ENCODE measurements around the gene BICDL1. TPM values are rescaled to one million over a fixed set of nuclear protein-coding genes. Genes with fewer than 3 reads are reported as not detected.

The BICDL1 gene
- total and polyA plus RNA-seq, 10 of the 15 experiments (the other 5 are each of a cell fraction or from before 2014, with no cell fraction given), result 0.72 to 12.3 (median 4.2) TPM

- TF ChIP-seq TBL1XR1 (IDR thresholded peaks at IDR 0.05; ENCODE audit: low read depth, low read length), result no peak
Observed at GRCh38 chr12:120061575-120062214, 72.7 kb downstream of the BICDL1 start (continued).

GRCh38 chr12:120062976-120063579, 74.0 kb downstream of the BICDL1 start:
- CTCF ChIA-PET, result interaction anchor here (0.8 to 1.7 kb wide), 2 partner anchors 24 to 29 kb away, joined by 3 to 5 read pairs; no protein-coding TSS in a partner anchor
- Histone ChIP-seq H4K20me1 (ENCODE audit: control insufficient read depth, insufficient read depth) (no peaks in the 10 kb centered on the region), H2AFZ (ENCODE audit: control insufficient read depth, low read depth, low read length) (no peak overlapping the region), H3K4me3 (no peak overlapping the region), H3K4me2 (ENCODE audit: control insufficient read depth, insufficient read depth) (no peak overlapping the region), H3K4me1 (ENCODE audit: control insufficient read depth, insufficient read depth, low read length) (no peaks in the 10 kb centered on the region), H3K9ac (ENCODE audit: control insufficient read depth, insufficient read depth, low read length) (no peak overlapping the region), H3K27me3 (replicated peaks in 1 of 2; ENCODE audit: control insufficient read depth in 2 of 2, insufficient read depth in 2 of 2, low read length in 1 of 2) (no peaks in the 10 kb centered on the region), H3K36me3 (ENCODE audit: control insufficient read depth in 2 of 2, insufficient read depth in 2 of 2, low read length in 1 of 2) (no peaks in the 10 kb centered on the region), H3K9me3 (replicated peaks; ENCODE audit: control insufficient read depth, insufficient read depth, low read length) (no peaks in the 10 kb centered on the region), H3K27ac (ENCODE audit: control insufficient read depth, insufficient read depth) (no peak overlapping the region), H3K79me2 (ENCODE audit: control insufficient read depth, insufficient read depth, low read length) (no peaks in the 10 kb centered on the region)
- in situ Hi-C loops (cut with MboI) (no loop called here), intact Hi-C loops (cut with micrococcal nuclease; ENCODE audit: unreplicated experiment) (no loop called here)
- TF ChIP-seq NFYA (IDR thresholded peaks at IDR 0.05; ENCODE audit: borderline replicate concordance, low read depth, low read length) (no peak), SREBF2 (IDR thresholded peaks at IDR 0.05; ENCODE audit: low read length) (no peak), CHD4 (IDR thresholded peaks at IDR 0.05) (no peak), MTA3 (IDR thresholded peaks at IDR 0.05; ENCODE audit: borderline replicate concordance, low read length) (no peak), POLR2AphosphoS5 (IDR thresholded peaks at IDR 0.05; ENCODE audit: low read length) (no peak), BCLAF1 (IDR thresholded peaks at IDR 0.05) (no peak), ESRRA (IDR thresholded peaks at IDR 0.05; ENCODE audit: low read length) (no peak), MTA2 (IDR thresholded peaks at IDR 0.05; ENCODE audit: low read depth) (no peak), ZNF207 (IDR thresholded peaks at IDR 0.05; ENCODE audit: borderline replicate concordance) (no peak), HDAC6 (IDR thresholded peaks at IDR 0.05; ENCODE audit: unreplicated experiment) (no peak), CBFB (IDR thresholded peaks at IDR 0.05; ENCODE audit: low read depth) (no peak), IKZF2 (IDR thresholded peaks at IDR 0.05) (no peak), RB1 (IDR thresholded peaks at IDR 0.05; ENCODE audit: borderline replicate concordance) (no peak), NBN (IDR thresholded peaks at IDR 0.05) (no peak), ZNF217 (IDR thresholded peaks at IDR 0.05) (no peak), PAX5 (IDR thresholded peaks at IDR 0.05; ENCODE audit: borderline replicate concordance, low read depth, low read length) (no peak), FOXK2 (IDR thresholded peaks at IDR 0.05) (no peak)
- ATAC-seq, result no peak
- SMC1A ChIA-PET (ENCODE audit: uncharacterized antibody, unreplicated experiment), result no interaction called here
- no peak for DNase-seq (ENCODE audit: low read depth, low spot score)
- BruUV-seq (replicated peaks), result no TSS peak
- RAD21 ChIA-PET (ENCODE audit: unreplicated experiment), result no interaction called here
- POLR2A ChIA-PET, result no interaction called here
- FAIRE-seq, result no peak
- 83% methylated on average over 3 of the region's 3 CpGs for WGBS (ENCODE audit: insufficient coverage, insufficient replicate concordance, low lambda C conversion rate, missing lambda C conversion rate)
